HepG2 (cell line): ENCODE measurements around the gene GLO1. TPM values are rescaled to one million over a fixed set of nuclear protein-coding genes. Genes with fewer than 3 reads are reported as not detected.

Source experiments
- ATAC-seq: fragments of 200-7000 bp; cut with Tn5 transposase; 3 replicates; pipeline ENCODE4 v1.9.1; 2020; ENCODE audit warnings: mild to moderate bottlenecking, moderate library complexity
- BruUV-seq: library from RNA; stranded (reverse); fragments of 400-500 nt; replicated peaks from 2 replicates; lab custom pipeline; 2021; lab: Mats Ljungman, UMichigan
- CTCF ChIA-PET: fragments of 300-600 bp; formaldehyde crosslinking; extraction: SDS; loops from one replicate; lab custom pipeline; 2021; ENCODE audit warnings: low total read pairs, inconsistent platforms, low intra/inter-chr PET ratio; lab: Yijun Ruan, JAX
- POLR2A ChIA-PET: fragments of 350-600 bp; sonication (Branson Sonifier 250); formaldehyde crosslinking; loops from one replicate; lab custom pipeline; 2020; ENCODE audit warnings: antibody characterized with exemption, inconsistent platforms; lab: Yijun Ruan, JAX
- DNase-seq: peaks from one replicate; pipeline ENCODE4 v3.0.0-alpha.2; 2015; ENCODE audit warnings: low spot score
- FAIRE-seq: peaks from 3 replicates; lab custom pipeline; 2011; peaks lifted over from hg19 to GRCh38; lab: Jason Lieb, UNC
- H2AFZ ChIP-seq: one replicate; pipeline ENCODE4 v1.6.1; 2011; ENCODE audit warnings: low read length, inconsistent platforms
- H3K27ac ChIP-seq: fragments of 300-600 bp; 3 replicates; pipeline ENCODE4 v1.8.0; 2011; ENCODE audit warnings: mixed run types, mild to moderate bottlenecking, mixed read lengths, low read length, inconsistent platforms; ENCODE audit not compliant: insufficient read depth; ENCODE audit errors: extremely low read length
- H3K27me3 ChIP-seq, 2 experiments: fragments of 200-600 bp in 1 of 2; 2 replicates in 1 of 2; 3 replicates in 1 of 2; pipeline versions ENCODE4 v1.6.0 to v1.8.0; 2011; ENCODE audit warnings: low read length in 2 of 2, mild to moderate bottlenecking in 2 of 2, moderate library complexity in 2 of 2, inconsistent platforms in 1 of 2; ENCODE audit not compliant: insufficient read depth in 2 of 2, control insufficient read depth in 1 of 2
- H3K36me3 ChIP-seq, 2 experiments: fragments of 200-600 bp in 1 of 2; replicated peaks in 1 of 2; 2 replicates in 1 of 2; 3 replicates in 1 of 2; pipeline versions ENCODE4 v1.5.1 to v1.8.0; 2011; ENCODE audit warnings: low read length in 2 of 2, inconsistent platforms in 1 of 2; ENCODE audit not compliant: insufficient read depth in 2 of 2, control insufficient read depth in 1 of 2
- H3K4me1 ChIP-seq: 2 replicates; pipeline ENCODE4 v1.5.1; 2012; ENCODE audit warnings: low read length, inconsistent platforms; ENCODE audit not compliant: insufficient read depth
- H3K4me2 ChIP-seq: 2 replicates; pipeline ENCODE4 v1.6.0; 2011; ENCODE audit warnings: low read depth, low read length, inconsistent platforms
- H3K4me3 ChIP-seq, 3 experiments: fragments of 200-600 bp in 1 of 3; sonication (generic), shearing (Covaris generic) in 1 of 3; replicated peaks in 1 of 3; 2 replicates each; pipeline ENCODE4 v1.5.1; 2011 to 2016; ENCODE audit warnings: low read length in 3 of 3, inconsistent platforms in 2 of 3, low read depth in 2 of 3, mild to moderate bottlenecking in 2 of 3, control low read depth in 1 of 3, mixed read lengths in 1 of 3; ENCODE audit not compliant: insufficient read depth in 1 of 3
- H3K79me2 ChIP-seq: one replicate; pipeline ENCODE4 v1.6.1; 2011; ENCODE audit warnings: low read length, inconsistent platforms; ENCODE audit not compliant: insufficient read depth
- H3K9ac ChIP-seq: 2 replicates; pipeline ENCODE4 v1.6.0; 2011; ENCODE audit warnings: mild to moderate bottlenecking, low read depth, low read length, inconsistent platforms; ENCODE audit not compliant: insufficient read depth
- H3K9me3 ChIP-seq: 2 replicates; pipeline ENCODE4 v1.5.1; 2012; ENCODE audit warnings: mild to moderate bottlenecking, low read length
- H4K20me1 ChIP-seq: 2 replicates; pipeline ENCODE4 v1.6.0; 2011; ENCODE audit warnings: inconsistent platforms, mild to moderate bottlenecking, low read length, moderate library complexity; ENCODE audit not compliant: insufficient read depth
- CCDC6 ChIP-seq: sonication (generic); formaldehyde crosslinking; IDR thresholded peaks from 2 replicates; pipeline ENCODE4 v1.8.1; 2022; ENCODE audit warnings: mild to moderate bottlenecking, missing genetic modification reagents, moderate library complexity
- DR1 ChIP-seq: sonication (generic); formaldehyde crosslinking; IDR thresholded peaks from 2 replicates; pipeline ENCODE4 v1.8.0; 2021; ENCODE audit warnings: mild to moderate bottlenecking, missing genetic modification reagents, inconsistent platforms
- GATA4 ChIP-seq: sonication (generic); IDR thresholded peaks from 2 replicates; pipeline ENCODE4 v1.6.1; 2016; ENCODE audit warnings: antibody characterized with exemption, low read depth, borderline replicate concordance
- HNF1B ChIP-seq: sonication (generic); formaldehyde crosslinking; IDR thresholded peaks from 2 replicates; pipeline ENCODE4 v1.5.1; 2020; ENCODE audit warnings: mild to moderate bottlenecking, moderate library complexity, missing genetic modification reagents
- MIER3 ChIP-seq: IDR thresholded peaks from 2 replicates; pipeline ENCODE4 v1.6.1; 2016; ENCODE audit warnings: missing compliant biosample characterization, borderline replicate concordance
- NFKBIZ ChIP-seq: IDR thresholded peaks from 2 replicates; pipeline ENCODE4 v1.6.1; 2018; ENCODE audit warnings: missing genetic modification reagents, missing compliant biosample characterization
- NPAS2 ChIP-seq: sonication (generic); formaldehyde crosslinking; IDR thresholded peaks from 2 replicates; pipeline ENCODE4 v1.8.0; 2022; ENCODE audit warnings: mild to moderate bottlenecking, missing genetic modification reagents, borderline replicate concordance
- RNF2 ChIP-seq: fragments of 450-650 bp; conservative IDR thresholded peaks from 2 replicates; pipeline ENCODE4 v1.6.1; 2016; ENCODE audit warnings: low read depth
- SAFB2 ChIP-seq: sonication (generic); formaldehyde crosslinking; IDR thresholded peaks from 2 replicates; pipeline ENCODE4 v1.5.1; 2020; ENCODE audit warnings: missing genetic modification reagents, low read depth, mild to moderate bottlenecking, borderline replicate concordance
- SIX1 ChIP-seq: sonication (generic); formaldehyde crosslinking; IDR thresholded peaks from 2 replicates; pipeline ENCODE4 v1.4.0; 2020; ENCODE audit warnings: missing genetic modification reagents, borderline replicate concordance
- ZFAT ChIP-seq: sonication (generic); formaldehyde crosslinking; conservative IDR thresholded peaks from 2 replicates; pipeline ENCODE4 v1.8.1; 2023; ENCODE audit warnings: missing genetic modification reagents, inconsistent platforms
- ZFP1 ChIP-seq: IDR thresholded peaks from 2 replicates; pipeline ENCODE4 v1.6.1; 2016
- ZNF124 ChIP-seq: sonication (generic); formaldehyde crosslinking; IDR thresholded peaks from 2 replicates; pipeline ENCODE4 v1.4.0; 2020; ENCODE audit warnings: missing genetic modification reagents
- ZNF230 ChIP-seq: sonication (generic); formaldehyde crosslinking; IDR thresholded peaks from 2 replicates; pipeline ENCODE4 v1.4.0; 2020; ENCODE audit warnings: mild to moderate bottlenecking, missing genetic modification reagents
- ZNF382 ChIP-seq: sonication (generic); formaldehyde crosslinking; IDR thresholded peaks from 2 replicates; pipeline ENCODE4 v1.5.0; 2020; ENCODE audit warnings: missing genetic modification reagents, mild to moderate bottlenecking, borderline replicate concordance
- ZNF562 ChIP-seq: sonication (generic); formaldehyde crosslinking; IDR thresholded peaks from 2 replicates; pipeline ENCODE4 v1.8.0; 2022; ENCODE audit warnings: missing genetic modification reagents, borderline replicate concordance
- ZNF674 ChIP-seq: sonication (generic); formaldehyde crosslinking; IDR thresholded peaks from 2 replicates; pipeline ENCODE4 v1.5.0; 2020; ENCODE audit warnings: low read depth, mild to moderate bottlenecking, missing genetic modification reagents
- ZNF691 ChIP-seq: sonication (generic); formaldehyde crosslinking; IDR thresholded peaks from 2 replicates; pipeline ENCODE4 v1.4.0; 2020; ENCODE audit warnings: missing genetic modification reagents, low read depth, mild to moderate bottlenecking, borderline replicate concordance
- ZNF781 ChIP-seq: sonication (generic); formaldehyde crosslinking; IDR thresholded peaks from 2 replicates; pipeline ENCODE4 v1.5.1; 2020; ENCODE audit warnings: borderline replicate concordance, mild to moderate bottlenecking, missing genetic modification reagents; ENCODE audit errors: not compliant biosample characterization
- WGBS: methylation state at CpG from one replicate; pipeline ENCODE4 v1.1.6; 2017; ENCODE audit warnings: low lambda C conversion rate; 5-methylcytosine and 5-hydroxymethylcytosine counted together
- in situ Hi-C: cut with HindIII; loops from 2 replicates; pipeline ENCODE4 v1.10.0; 2017; ENCODE audit warnings: low pct_unique_long_range_greater_than_20kb; ENCODE audit not compliant: extremely low pct_ligation_motif_present
- intact Hi-C: fragments of 100-400 bp; cut with micrococcal nuclease; formaldehyde crosslinking; loops from one replicate; pipeline ENCODE4 v1.10.0; 2022; ENCODE audit not compliant: unreplicated experiment
- polyA plus RNA-seq, 8 experiments: library from polyadenylated mRNA; depleted of rRNA in 3 of 8; stranded (reverse) in 7 of 8; unstranded in 1 of 8; fragments of >200 nt; fragmentation: Illumina TruSeq in 4 of 8; extraction: Trizol in 4 of 8; gene quantifications; 2 replicates each; pipeline versions ENCODE4 v1.2.1 to v1.2.3, GENCODE V29; 2011 to 2016; ENCODE audit warnings: low read depth in 4 of 8, missing spikeins in 1 of 8, mixed read lengths in 1 of 8; ENCODE audit not compliant: insufficient read depth in 1 of 8
- total RNA-seq, 5 experiments: library from RNA; depleted of rRNA; stranded (reverse); fragments of >200 nt; fragmentation: Illumina TruSeq; extraction: Trizol; gene quantifications; 2 replicates each; pipeline ENCODE4 v1.2.3, GENCODE V29; 2016; ENCODE audit warnings: low read depth in 1 of 5

GLO1 gene
- total and polyA plus RNA-seq, 2 of the 13 experiments (the other 11 are each of a cell fraction or from before 2014, with no cell fraction given): 77.1 to 177 TPM

GRCh38 chr6:38636027-38636426 lies 66.9 kb downstream of the GLO1 start (continued):
- TF ChIP-seq ZNF691 (CRISPR knock-in tag) (no peak), ZNF124 (no peak), ZFAT (CRISPR knock-in tag) (no peak), CCDC6 (CRISPR knock-in tag) (no peak), DR1 (CRISPR knock-in tag) (no peak), ZNF382 (CRISPR knock-in tag) (no peak), GATA4 (no peak), SAFB2 (CRISPR knock-in tag) (no peak), ZFP1 (CRISPR knock-in tag) (no peak)

GRCh38 chr6:38634518-38634917 lies 68.4 kb downstream of the GLO1 start:
- intact Hi-C loops (no loop called here), in situ Hi-C loops (no loop called here)
- Histone ChIP-seq H3K79me2 (no peaks in the 10 kb centered on the region), H3K4me1 (peaks cover 17% of the 10 kb centered on the region), H3K27ac (no peak overlapping the region), H3K4me3 (no peak overlapping the region), H4K20me1 (no peaks in the 10 kb centered on the region), H3K36me3 (no peaks in the 10 kb centered on the region), H3K4me2 (no peak overlapping the region), H2AFZ (no peak overlapping the region), H3K27me3 (no peaks in the 10 kb centered on the region), H3K9ac (no peak overlapping the region), H3K9me3 (no peaks in the 10 kb centered on the region)
- WGBS: 7% methylated on average over 1 of the region's 1 CpG
- TF ChIP-seq ZNF781 (CRISPR knock-in tag) (no peak), ZNF562 (no peak), ZNF691 (CRISPR knock-in tag) (no peak), NFKBIZ (CRISPR knock-in tag) (no peak), RNF2 (no peak), ZNF230 (CRISPR knock-in tag) (no peak), SIX1 (no peak), NPAS2 (no peak), ZNF674 (CRISPR knock-in tag) (no peak), MIER3 (CRISPR knock-in tag) (no peak), ZNF124 (no peak), HNF1B (no peak)
- DNase-seq (no peak), FAIRE-seq (no peak), ATAC-seq (no peak)
- POLR2A ChIA-PET: no interaction called here
- CTCF ChIA-PET: no interaction called here
- BruUV-seq: no TSS peak
